Measurements from ENCODE around the gene SLC2A8. TPM values are rescaled to one million over a fixed set of nuclear protein-coding genes. Genes with fewer than 3 reads are reported as not detected.

SLC2A8 gene
- polyA plus RNA-seq, 1 donor (not counting 4 experiments of a cell fraction or from before 2014, with no cell fraction given), result 7.1 TPM

DNA sequence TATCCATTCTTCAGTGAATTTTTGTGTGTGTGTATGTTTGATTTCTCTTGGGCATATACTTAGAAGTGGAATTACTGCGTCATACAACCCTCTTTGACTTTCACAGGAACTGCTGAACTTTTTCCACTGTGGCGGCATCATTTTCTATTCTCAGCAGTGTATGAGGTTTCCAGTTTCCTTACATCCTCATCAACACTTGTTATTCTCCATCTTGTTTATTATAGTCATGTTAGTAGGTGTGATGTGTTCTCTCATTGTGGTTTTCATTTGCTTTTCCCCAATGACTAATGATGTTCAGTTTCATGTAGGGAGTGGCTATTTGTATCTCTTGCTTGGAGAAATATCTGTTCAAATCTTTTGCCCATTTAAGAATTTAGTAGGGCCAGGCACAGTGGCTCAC is 29.8 kb downstream of the SLC2A8 start:
- peaks cover 51% of the 10 kb centered on the region for H3K79me2 ChIP-seq (ENCODE audit: control insufficient read depth, insufficient read depth, low read length)
- H3K27ac ChIP-seq (ENCODE audit: control insufficient read depth, insufficient read depth, low read length), result peak overlapping the region; percentile 5
- no peak overlapping the region for H2AFZ ChIP-seq (ENCODE audit: control insufficient read depth, low read length)
- dilution Hi-C loops (cut with MboI; ENCODE audit: extremely low pct_ligation_motif_present, low sequenced_read_pairs), result no loop called here
- no peak overlapping the region for H3K4me3 ChIP-seq (ENCODE audit: control insufficient read depth in 2 of 3, extremely low read depth in 1 of 3, insufficient read depth in 2 of 3, low read depth in 1 of 3, low read length in 3 of 3)
- TF ChIP-seq, protein P1, sequence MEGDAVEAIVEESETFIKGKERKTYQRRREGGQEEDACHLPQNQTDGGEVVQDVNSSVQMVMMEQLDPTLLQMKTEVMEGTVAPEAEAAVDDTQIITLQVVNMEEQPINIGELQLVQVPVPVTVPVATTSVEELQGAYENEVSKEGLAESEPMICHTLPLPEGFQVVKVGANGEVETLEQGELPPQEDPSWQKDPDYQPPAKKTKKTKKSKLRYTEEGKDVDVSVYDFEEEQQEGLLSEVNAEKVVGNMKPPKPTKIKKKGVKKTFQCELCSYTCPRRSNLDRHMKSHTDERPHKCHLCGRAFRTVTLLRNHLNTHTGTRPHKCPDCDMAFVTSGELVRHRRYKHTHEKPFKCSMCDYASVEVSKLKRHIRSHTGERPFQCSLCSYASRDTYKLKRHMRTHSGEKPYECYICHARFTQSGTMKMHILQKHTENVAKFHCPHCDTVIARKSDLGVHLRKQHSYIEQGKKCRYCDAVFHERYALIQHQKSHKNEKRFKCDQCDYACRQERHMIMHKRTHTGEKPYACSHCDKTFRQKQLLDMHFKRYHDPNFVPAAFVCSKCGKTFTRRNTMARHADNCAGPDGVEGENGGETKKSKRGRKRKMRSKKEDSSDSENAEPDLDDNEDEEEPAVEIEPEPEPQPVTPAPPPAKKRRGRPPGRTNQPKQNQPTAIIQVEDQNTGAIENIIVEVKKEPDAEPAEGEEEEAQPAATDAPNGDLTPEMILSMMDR (optimal IDR thresholded peaks at IDR 0.05 in 1 of 3, IDR thresholded peaks at IDR 0.05 in 1 of 3, conservative IDR thresholded peaks at IDR 0.05 in 1 of 3; ENCODE audit: extremely low read depth in 1 of 3, insufficient read depth in 2 of 3, low read length in 3 of 3), result no peak
- TF ChIP-seq EZH2 (IDR thresholded peaks at IDR 0.05; ENCODE audit: low read length), result no peak
- peaks cover 12 to 14% of the 10 kb centered on the region in 2 experiments for H3K36me3 ChIP-seq (ENCODE audit: control insufficient read depth in 2 of 2, extremely low read depth in 1 of 2, insufficient read depth in 2 of 2, low read length in 2 of 2)
- peaks cover 31% of the 10 kb centered on the region for H3K4me1 ChIP-seq (ENCODE audit: control insufficient read depth, extremely low read depth, insufficient read depth, low read length)
- FAIRE-seq (no peak), DNase-seq (ENCODE audit: low read depth, low spot score) (no peak)
- H3K9ac ChIP-seq (ENCODE audit: control insufficient read depth, extremely low read depth, insufficient read depth, low read length), result no peak overlapping the region
- H3K27me3 ChIP-seq (ENCODE audit: control insufficient read depth, extremely low read depth, insufficient read depth, low read length), result no peaks in the 10 kb centered on the region
- H4K20me1 ChIP-seq (ENCODE audit: control insufficient read depth, extremely low read depth, insufficient read depth, low read length), result no peaks in the 10 kb centered on the region
- no peaks in the 10 kb centered on the region for H3K9me3 ChIP-seq (ENCODE audit: control insufficient read depth, low read depth, low read length)
- H3K9me1 ChIP-seq (ENCODE audit: control insufficient read depth, extremely low read depth, insufficient read depth, low read length), result no peaks in the 10 kb centered on the region
- H3K4me2 ChIP-seq (ENCODE audit: control insufficient read depth, extremely low read depth, insufficient read depth, low read depth, low read length), result no peak overlapping the region

DNA sequence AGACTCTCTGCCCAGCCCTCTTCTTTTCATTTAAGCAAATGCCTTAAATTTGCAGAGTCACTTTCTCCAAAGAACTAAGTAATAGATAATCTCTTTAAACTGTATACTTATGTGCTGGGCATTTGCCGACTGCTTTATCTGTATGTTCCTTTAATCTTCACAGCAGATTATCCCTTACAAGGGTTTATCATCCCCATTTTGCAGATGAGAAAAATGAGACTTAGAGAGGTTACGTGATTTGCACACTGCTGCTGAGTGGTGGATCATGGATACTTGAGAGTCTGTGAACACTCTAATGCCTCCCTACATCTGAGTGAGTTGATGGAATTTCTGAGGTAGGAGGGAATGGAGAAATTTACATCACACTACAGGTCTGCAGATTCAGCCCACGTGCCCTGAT is 31.4 kb downstream of the SLC2A8 start:
- dilution Hi-C loops (cut with MboI; ENCODE audit: extremely low pct_ligation_motif_present, low sequenced_read_pairs), result no loop called here
- no peak overlapping the region for H3K9ac ChIP-seq (ENCODE audit: control insufficient read depth, extremely low read depth, insufficient read depth, low read length)
- H3K4me3 ChIP-seq (ENCODE audit: control insufficient read depth in 2 of 3, extremely low read depth in 1 of 3, insufficient read depth in 2 of 3, low read depth in 1 of 3, low read length in 3 of 3), result no peak overlapping the region
- peaks cover 3% of the 10 kb centered on the region for H4K20me1 ChIP-seq (ENCODE audit: control insufficient read depth, extremely low read depth, insufficient read depth, low read length)
- no peak overlapping the region for H2AFZ ChIP-seq (ENCODE audit: control insufficient read depth, low read length)
- FAIRE-seq (no peak), DNase-seq (ENCODE audit: low read depth, low spot score) (no peak)
- H3K9me3 ChIP-seq (ENCODE audit: control insufficient read depth, low read depth, low read length), result no peaks in the 10 kb centered on the region
- no peak overlapping the region for H3K4me2 ChIP-seq (ENCODE audit: control insufficient read depth, extremely low read depth, insufficient read depth, low read depth, low read length)
- peaks cover 16 to 20% of the 10 kb centered on the region in 2 experiments for H3K36me3 ChIP-seq (ENCODE audit: control insufficient read depth in 2 of 2, extremely low read depth in 1 of 2, insufficient read depth in 2 of 2, low read length in 2 of 2)
- TF ChIP-seq EZH2 (IDR thresholded peaks at IDR 0.05; ENCODE audit: low read length), result no peak
- TF ChIP-seq, protein P1 (optimal IDR thresholded peaks at IDR 0.05 in 1 of 3, IDR thresholded peaks at IDR 0.05 in 1 of 3, conservative IDR thresholded peaks at IDR 0.05 in 1 of 3; ENCODE audit: extremely low read depth in 1 of 3, insufficient read depth in 2 of 3, low read length in 3 of 3), result no peak
- H3K9me1 ChIP-seq (ENCODE audit: control insufficient read depth, extremely low read depth, insufficient read depth, low read length), result no peaks in the 10 kb centered on the region
- no peak overlapping the region for H3K27ac ChIP-seq (ENCODE audit: control insufficient read depth, insufficient read depth, low read length)
- H3K4me1 ChIP-seq (ENCODE audit: control insufficient read depth, extremely low read depth, insufficient read depth, low read length), result peaks cover 16% of the 10 kb centered on the region
- H3K79me2 ChIP-seq (ENCODE audit: control insufficient read depth, insufficient read depth, low read length), result peaks cover 53% of the 10 kb centered on the region
- H3K27me3 ChIP-seq (ENCODE audit: control insufficient read depth, extremely low read depth, insufficient read depth, low read length), result no peaks in the 10 kb centered on the region
